ENCODE measurements around the gene DYNLRB1.
"Not testable (repeated sequence)": the region's sequence is repeated elsewhere in the genome, so short reads cannot be mapped to it uniquely, and the experiment has no call there.

- not testable (repeated sequence) for TF ChIP-seq ZFX (IDR thresholded peaks at IDR 0.05; ENCODE audit: borderline replicate concordance); CTCF (IDR thresholded peaks at IDR 0.05)
These were observed 32.5 kb upstream of the DYNLRB1 start for GRCh38 chr20:34483585-34484220.

Data from 22Rv1 (cell line).